Smooth muscle cell (in vitro differentiated cells): Measurements from ENCODE around the gene PRIMA1. TPM values are rescaled to one million over a fixed set of nuclear protein-coding genes. Genes with fewer than 3 reads are reported as not detected.

ENCODE experiments used
- DNase-seq: peaks from one replicate; lab custom pipeline; 2025; ENCODE audit not compliant: unreplicated experiment; lab: John Stamatoyannopoulos, UW
- H2AFZ ChIP-seq: fragments of 200-600 bp; sonication (generic); 2 replicates; pipeline ENCODE4 v1.6.0; 2016; ENCODE audit warnings: antibody characterized with exemption, low read depth, mild to moderate bottlenecking
- H3F3A ChIP-seq: fragments of 200-600 bp; sonication (generic); 2 replicates; pipeline ENCODE4 v1.6.0; 2017; ENCODE audit warnings: antibody characterized with exemption, low read depth
- H3K27ac ChIP-seq: fragments of 200-600 bp; sonication (generic); 2 replicates; pipeline ENCODE4 v1.5.1; 2016; ENCODE audit warnings: low read depth, mild to moderate bottlenecking
- H3K27me3 ChIP-seq: fragments of 200-600 bp; sonication (generic); 2 replicates; pipeline ENCODE4 v1.6.1; 2016; ENCODE audit warnings: low read depth, mild to moderate bottlenecking
- H3K36me3 ChIP-seq: fragments of 200-600 bp; sonication (generic); 2 replicates; pipeline ENCODE4 v1.5.1; 2016; ENCODE audit warnings: low read depth
- H3K4me1 ChIP-seq: fragments of 200-600 bp; sonication (generic); 2 replicates; pipeline ENCODE4 v1.5.1; 2016; ENCODE audit warnings: low read depth
- H3K4me2 ChIP-seq: fragments of 200-600 bp; sonication (generic); 2 replicates; pipeline ENCODE4 v1.6.0; 2016; ENCODE audit warnings: mild to moderate bottlenecking
- H3K4me3 ChIP-seq: fragments of 200-600 bp; sonication (generic); 2 replicates; pipeline ENCODE4 v1.5.1; 2016; ENCODE audit warnings: mild to moderate bottlenecking
- H3K79me2 ChIP-seq: fragments of 200-600 bp; sonication (generic); 2 replicates; pipeline ENCODE4 v1.6.0; 2016; ENCODE audit warnings: low read depth, mild to moderate bottlenecking
- H3K9ac ChIP-seq: fragments of 200-600 bp; sonication (generic); 2 replicates; pipeline ENCODE4 v1.6.0; 2016; ENCODE audit warnings: low read depth
- H3K9me3 ChIP-seq: fragments of 200-600 bp; sonication (generic); replicated peaks from 2 replicates; pipeline ENCODE4 v1.5.1; 2016; ENCODE audit warnings: low read depth
- H4K20me1 ChIP-seq: fragments of 200-600 bp; sonication (generic); 2 replicates; pipeline ENCODE4 v1.6.0; 2016; ENCODE audit warnings: low read depth
- WGBS: methylation state at CpG from one replicate; pipeline ENCODE4 v1.1.7; 2016; ENCODE audit warnings: low lambda C conversion rate; 5-methylcytosine and 5-hydroxymethylcytosine counted together
- polyA plus RNA-seq: library from polyadenylated mRNA; unstranded; fragments of >200 nt; fragmentation: Nextera tagmentation; extraction: Ambion mirVana; gene quantifications from 2 replicates; pipeline ENCODE4 v1.2.1, GENCODE V29; 2016
- total RNA-seq: library from RNA; depleted of rRNA; stranded (reverse); fragments of >200 nt; gene quantifications from 2 replicates; pipeline ENCODE4 v1.2.3, GENCODE V29; 2014
- TF ChIP-seq, protein P1 (sequence below): fragments of 200-600 bp; sonication (generic); IDR thresholded peaks from 2 replicates; pipeline ENCODE4 v1.5.1; 2017; ENCODE audit warnings: borderline replicate concordance, mild to moderate bottlenecking, antibody characterized with exemption; ENCODE audit not compliant: insufficient read depth, poor library complexity, severe bottlenecking

PRIMA1 gene
- total and polyA plus RNA-seq, 2 experiments from 2014 or later, result not detected

DNA sequence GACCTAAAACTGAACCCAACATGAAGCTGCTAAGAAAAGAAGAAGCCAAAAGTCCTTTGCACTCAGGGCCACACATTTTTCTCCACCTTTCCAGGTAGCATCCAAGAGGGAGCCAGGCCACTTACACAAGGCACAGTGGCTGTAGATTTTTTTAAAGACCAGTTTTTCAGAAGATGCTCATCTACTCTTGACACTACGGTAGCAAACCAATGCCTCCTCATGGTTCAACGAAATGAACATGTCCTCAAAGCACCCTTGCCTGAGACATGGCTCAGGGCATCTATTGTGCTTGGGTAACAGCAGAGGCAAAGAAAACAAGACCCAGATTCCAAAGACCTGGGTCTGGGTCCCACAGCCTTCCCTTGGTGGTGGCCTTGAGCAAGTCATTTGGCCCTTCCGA is 22.3 kb downstream of the PRIMA1 start:
- no peak for DNase-seq
- H3F3A ChIP-seq, result no peaks in the 10 kb centered on the region
- H3K4me3 ChIP-seq, result no peak overlapping the region
- no peak overlapping the region for H3K9ac ChIP-seq
- 85% methylated on average over 3 of the region's 3 CpGs for WGBS
- TF ChIP-seq, protein P1, sequence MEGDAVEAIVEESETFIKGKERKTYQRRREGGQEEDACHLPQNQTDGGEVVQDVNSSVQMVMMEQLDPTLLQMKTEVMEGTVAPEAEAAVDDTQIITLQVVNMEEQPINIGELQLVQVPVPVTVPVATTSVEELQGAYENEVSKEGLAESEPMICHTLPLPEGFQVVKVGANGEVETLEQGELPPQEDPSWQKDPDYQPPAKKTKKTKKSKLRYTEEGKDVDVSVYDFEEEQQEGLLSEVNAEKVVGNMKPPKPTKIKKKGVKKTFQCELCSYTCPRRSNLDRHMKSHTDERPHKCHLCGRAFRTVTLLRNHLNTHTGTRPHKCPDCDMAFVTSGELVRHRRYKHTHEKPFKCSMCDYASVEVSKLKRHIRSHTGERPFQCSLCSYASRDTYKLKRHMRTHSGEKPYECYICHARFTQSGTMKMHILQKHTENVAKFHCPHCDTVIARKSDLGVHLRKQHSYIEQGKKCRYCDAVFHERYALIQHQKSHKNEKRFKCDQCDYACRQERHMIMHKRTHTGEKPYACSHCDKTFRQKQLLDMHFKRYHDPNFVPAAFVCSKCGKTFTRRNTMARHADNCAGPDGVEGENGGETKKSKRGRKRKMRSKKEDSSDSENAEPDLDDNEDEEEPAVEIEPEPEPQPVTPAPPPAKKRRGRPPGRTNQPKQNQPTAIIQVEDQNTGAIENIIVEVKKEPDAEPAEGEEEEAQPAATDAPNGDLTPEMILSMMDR, result no peak
- no peaks in the 10 kb centered on the region for H3K36me3 ChIP-seq
- peaks cover 5% of the 10 kb centered on the region for H3K27me3 ChIP-seq
- H3K4me2 ChIP-seq, result no peak overlapping the region
- no peaks in the 10 kb centered on the region for H4K20me1 ChIP-seq
- no peak overlapping the region for H3K27ac ChIP-seq
- H3K79me2 ChIP-seq, result no peaks in the 10 kb centered on the region
- peaks cover 8% of the 10 kb centered on the region for H3K4me1 ChIP-seq
- H3K9me3 ChIP-seq, result no peaks in the 10 kb centered on the region
- H2AFZ ChIP-seq, result no peak overlapping the region

DNA sequence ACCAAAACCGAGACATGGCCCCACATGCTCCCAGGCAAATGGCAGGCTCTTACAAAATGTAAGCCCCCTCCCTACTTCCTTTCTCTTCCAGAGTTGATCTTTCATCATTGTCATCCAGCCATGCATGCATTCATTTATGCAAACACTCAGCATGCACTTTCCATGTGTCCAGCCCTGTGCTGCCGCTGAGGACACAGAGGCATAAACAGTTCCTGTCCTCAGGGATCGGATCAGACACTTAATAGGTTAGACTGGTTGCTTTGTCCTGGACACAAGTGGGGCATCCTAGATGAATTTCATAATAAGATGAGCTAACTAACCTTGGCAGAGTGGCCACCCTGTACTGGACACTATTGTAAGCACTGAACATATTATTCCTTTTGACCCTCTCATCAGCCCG is 23.1 kb downstream of the PRIMA1 start:
- WGBS, result 90% methylated on average over 4 of the region's 4 CpGs

DNA sequence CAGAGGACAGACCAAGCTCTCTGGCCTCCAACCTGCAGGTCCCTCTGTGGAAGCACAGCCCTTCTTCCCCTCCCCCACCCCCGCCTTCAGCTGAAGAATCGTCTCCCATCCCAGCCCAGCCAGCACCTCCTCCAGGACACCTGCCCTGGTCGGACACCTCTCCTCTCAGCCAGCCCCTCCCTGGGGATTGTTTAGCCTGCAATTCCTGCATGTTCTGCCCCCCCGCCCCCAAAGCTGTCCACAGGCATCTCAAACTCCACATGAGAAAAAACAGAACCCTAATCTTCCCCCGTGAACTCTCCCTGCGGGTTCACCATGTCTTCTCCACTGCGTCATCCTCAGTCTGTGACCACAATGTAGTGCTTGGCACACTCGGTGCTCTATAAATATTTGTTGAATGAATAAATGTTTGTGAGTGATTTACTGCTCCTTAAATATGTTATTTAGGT is 24.1 kb downstream of the PRIMA1 start:
- H3K27ac ChIP-seq, result no peak overlapping the region
- H3K9ac ChIP-seq, result no peak overlapping the region
- H4K20me1 ChIP-seq, result no peaks in the 10 kb centered on the region
- no peak overlapping the region for H3K4me3 ChIP-seq
- TF ChIP-seq, protein P1, result no peak
- H3K4me1 ChIP-seq, result peaks cover 8% of the 10 kb centered on the region
- no peaks in the 10 kb centered on the region for H3K9me3 ChIP-seq
- H2AFZ ChIP-seq, result no peak overlapping the region
- no peaks in the 10 kb centered on the region for H3F3A ChIP-seq
- H3K4me2 ChIP-seq, result no peak overlapping the region
- no peaks in the 10 kb centered on the region for H3K36me3 ChIP-seq
- DNase-seq, result no peak
- no peaks in the 10 kb centered on the region for H3K79me2 ChIP-seq
- WGBS, result 40% methylated on average over 8 of the region's 8 CpGs
- H3K27me3 ChIP-seq, result peaks cover 5% of the 10 kb centered on the region

More for the DNA sequence above, 23.1 kb downstream of the PRIMA1 start:
- Histone ChIP-seq H3K4me1 (peaks cover 8% of the 10 kb centered on the region), H3K36me3 (no peaks in the 10 kb centered on the region), H3K27ac (no peak overlapping the region), H3K9ac (no peak overlapping the region), H3K27me3 (peaks cover 5% of the 10 kb centered on the region), H2AFZ (no peak overlapping the region), H3F3A (no peaks in the 10 kb centered on the region), H3K9me3 (no peaks in the 10 kb centered on the region), H4K20me1 (no peaks in the 10 kb centered on the region), H3K4me2 (no peak overlapping the region), H3K79me2 (no peaks in the 10 kb centered on the region), H3K4me3 (no peak overlapping the region)
- DNase-seq, result no peak
- TF ChIP-seq, protein P1, result no peak

DNA sequence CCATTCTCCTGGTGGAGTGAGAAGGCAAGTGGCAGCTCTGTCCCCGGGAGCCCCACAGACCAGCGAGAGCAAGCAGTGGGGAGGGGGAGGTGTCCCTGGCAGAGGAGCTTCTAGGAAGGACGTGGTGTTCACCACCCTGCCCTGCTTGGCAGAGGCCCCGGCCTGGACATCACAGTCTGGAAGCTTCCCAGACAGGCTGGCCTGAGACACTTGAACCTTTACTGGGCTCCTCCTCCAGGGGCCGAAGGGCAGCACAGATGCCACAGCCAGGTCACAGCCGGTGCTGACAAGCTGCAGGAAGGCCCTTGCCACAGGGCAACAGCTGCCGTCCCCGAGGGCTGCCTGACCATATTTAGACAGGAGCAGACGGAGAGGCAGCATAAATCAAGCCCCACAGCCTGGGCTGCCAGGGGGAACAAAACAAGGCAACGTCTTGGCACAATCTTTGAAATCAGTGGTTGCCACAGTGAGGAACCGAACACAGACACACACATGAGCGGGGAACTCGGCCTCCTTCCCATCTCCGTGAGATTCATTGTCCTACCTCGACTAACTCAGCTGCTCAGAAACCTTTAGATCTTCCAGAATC is 28.5 kb downstream of the PRIMA1 start:
- Histone ChIP-seq H3K4me2 (no peak overlapping the region), H3K9ac (no peak overlapping the region)

More for the DNA sequence above, 28.5 kb downstream of the PRIMA1 start:
- H3F3A ChIP-seq, result no peaks in the 10 kb centered on the region
- H3K36me3 ChIP-seq, result no peaks in the 10 kb centered on the region
- no peaks in the 10 kb centered on the region for H3K27me3 ChIP-seq
- no peak overlapping the region for H3K27ac ChIP-seq
- H3K4me1 ChIP-seq, result peaks cover 8% of the 10 kb centered on the region
- WGBS, result 72% methylated on average over 15 of the region's 15 CpGs
- TF ChIP-seq, protein P1, result no peak
- no peak for DNase-seq
- H4K20me1 ChIP-seq, result no peaks in the 10 kb centered on the region
- H3K79me2 ChIP-seq, result no peaks in the 10 kb centered on the region
- no peak overlapping the region for H2AFZ ChIP-seq
- H3K4me3 ChIP-seq, result no peak overlapping the region
- no peaks in the 10 kb centered on the region for H3K9me3 ChIP-seq
